ENCODE results near the gene UPK3B. TPM values are rescaled to one million over a fixed set of nuclear protein-coding genes. Genes with fewer than 3 reads are reported as not detected.
"Not testable (repeated sequence)": the region's sequence is repeated elsewhere in the genome, so short reads cannot be mapped to it uniquely, and the experiment has no call there.

Gene UPK3B
- total and polyA plus RNA-seq, 4 experiments from 2014 or later: 2.7 to 3.3 TPM; not detected in 2

GRCh38 chr7:76483081-76483480, 27.3 kb upstream of the UPK3B start:
- H3K9me3 ChIP-seq (ENCODE audit: control insufficient read depth in 1 of 2, low read length in 2 of 2); intact Hi-C loops (cut with micrococcal nuclease); H3K4me1 Mint-ChIP-seq; H3K27me3 ChIP-seq (ENCODE audit: insufficient read depth, low read length); H3K9me3 Mint-ChIP-seq; H3K27ac ChIP-seq (ENCODE audit: low read depth, low read length); CTCF ChIA-PET (ENCODE audit: partially characterized antibody); H3K4me3 ChIP-seq (ENCODE audit: low read length in 2 of 2); H3K4me1 ChIP-seq (ENCODE audit: insufficient read depth, low read length); H3K4me3 Mint-ChIP-seq; H3K27me3 Mint-ChIP-seq; POLR2A ChIA-PET (ENCODE audit: partially characterized antibody); H3K36me3 Mint-ChIP-seq; H3K36me3 ChIP-seq (ENCODE audit: insufficient read depth, low read length); H3K27ac Mint-ChIP-seq; DNase-seq: not testable (repeated sequence)

GRCh38 chr7:76484456-76484855, 25.9 kb upstream of the UPK3B start:
- POLR2A ChIA-PET (ENCODE audit: partially characterized antibody); intact Hi-C loops (cut with micrococcal nuclease); DNase-seq; H3K4me3 Mint-ChIP-seq; H3K4me1 Mint-ChIP-seq; H3K9me3 Mint-ChIP-seq; H3K27ac Mint-ChIP-seq; H3K36me3 ChIP-seq (ENCODE audit: insufficient read depth, low read length); H3K4me3 ChIP-seq (ENCODE audit: low read length in 2 of 2); H3K27me3 ChIP-seq (ENCODE audit: insufficient read depth, low read length); H3K36me3 Mint-ChIP-seq; H3K9me3 ChIP-seq (ENCODE audit: control insufficient read depth in 1 of 2, low read length in 2 of 2); H3K4me1 ChIP-seq (ENCODE audit: insufficient read depth, low read length); CTCF ChIA-PET (ENCODE audit: partially characterized antibody); H3K27me3 Mint-ChIP-seq; H3K27ac ChIP-seq (ENCODE audit: low read depth, low read length): not testable (repeated sequence)

DNA sequence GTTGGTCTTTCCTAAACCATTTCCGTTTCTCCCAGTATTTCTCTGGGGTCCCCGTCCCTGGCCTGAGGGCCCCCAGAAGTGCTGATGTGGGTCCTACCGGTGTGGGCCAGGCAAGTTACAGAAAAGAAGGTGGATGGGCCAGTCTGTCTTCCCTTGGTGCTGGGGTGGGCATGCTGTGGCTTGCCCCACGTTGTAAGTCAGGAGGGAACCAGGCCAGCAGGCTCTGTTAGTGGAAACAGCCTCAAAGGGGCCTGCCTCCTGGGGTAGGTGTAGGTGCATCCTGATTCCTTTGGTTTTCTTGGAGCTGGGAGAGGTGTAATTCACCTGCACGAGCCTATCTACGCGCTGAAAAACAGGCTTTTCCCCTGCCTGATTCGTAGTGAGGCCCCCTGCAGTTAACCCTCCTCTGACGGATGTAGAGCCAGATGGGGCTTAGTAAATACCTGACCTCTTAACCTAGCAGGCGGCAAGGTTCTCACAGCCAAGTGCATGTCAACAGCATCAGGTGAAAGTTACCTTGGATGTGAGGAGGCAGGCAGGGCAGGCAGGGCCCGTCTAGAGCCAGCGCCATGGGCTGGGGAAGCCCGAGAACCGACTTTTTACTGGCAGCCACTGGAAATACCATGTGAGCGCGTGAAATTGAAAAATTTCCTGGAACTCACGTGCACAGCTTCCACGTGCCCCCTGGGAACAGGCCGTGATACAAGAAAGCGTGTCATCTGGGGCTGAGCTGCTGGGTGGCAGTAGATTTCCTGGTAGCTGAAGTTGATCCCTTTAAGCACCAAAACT, 24.3 kb upstream of the UPK3B start:
- H3K4me3 Mint-ChIP-seq; H3K27ac ChIP-seq (ENCODE audit: low read depth, low read length); H3K4me1 Mint-ChIP-seq; CTCF ChIA-PET (ENCODE audit: partially characterized antibody); H3K4me1 ChIP-seq (ENCODE audit: insufficient read depth, low read length); H3K27me3 Mint-ChIP-seq; H3K36me3 ChIP-seq (ENCODE audit: insufficient read depth, low read length); H3K36me3 Mint-ChIP-seq; H3K9me3 Mint-ChIP-seq; intact Hi-C loops (cut with micrococcal nuclease); POLR2A ChIA-PET (ENCODE audit: partially characterized antibody); DNase-seq; H3K4me3 ChIP-seq (ENCODE audit: low read length in 2 of 2); H3K9me3 ChIP-seq (ENCODE audit: control insufficient read depth in 1 of 2, low read length in 2 of 2); H3K27me3 ChIP-seq (ENCODE audit: insufficient read depth, low read length): not testable (repeated sequence)
- peak overlapping the region in 1 of 7 donors; percentile 78 for H3K27ac Mint-ChIP-seq

- not testable (repeated sequence) for H3K27me3 Mint-ChIP-seq
Measured at GRCh38 chr7:76486618-76487017, 23.7 kb upstream of the UPK3B start.

DNA sequence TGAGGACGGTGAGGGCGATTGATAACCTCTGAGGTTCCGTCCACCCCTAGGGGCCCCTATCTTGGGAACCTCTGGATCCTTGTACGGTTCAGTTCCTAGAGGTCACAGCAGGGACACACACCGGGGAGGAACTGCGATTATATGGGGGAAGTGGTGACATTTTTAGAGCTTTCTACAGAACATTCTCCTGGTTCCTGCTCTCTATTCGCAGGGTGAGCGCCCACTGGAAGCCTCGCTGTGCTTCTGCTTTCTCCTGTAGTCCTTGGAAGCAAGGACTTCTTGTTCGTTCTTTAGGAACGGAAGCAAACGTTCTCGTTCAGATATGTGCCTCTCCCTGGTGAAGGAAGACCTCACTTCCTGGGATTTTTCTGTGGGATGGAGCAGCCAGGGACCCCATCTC, 22.4 kb upstream of the UPK3B start:
- POLR2A ChIA-PET (ENCODE audit: partially characterized antibody); H3K4me3 ChIP-seq (ENCODE audit: low read length in 2 of 2); H3K27ac ChIP-seq (ENCODE audit: low read depth, low read length); CTCF ChIA-PET (ENCODE audit: partially characterized antibody); H3K4me1 ChIP-seq (ENCODE audit: insufficient read depth, low read length); intact Hi-C loops (cut with micrococcal nuclease); H3K4me1 Mint-ChIP-seq; H3K36me3 Mint-ChIP-seq; H3K27ac Mint-ChIP-seq; H3K9me3 Mint-ChIP-seq; H3K27me3 ChIP-seq (ENCODE audit: insufficient read depth, low read length); H3K27me3 Mint-ChIP-seq; DNase-seq; H3K9me3 ChIP-seq (ENCODE audit: control insufficient read depth in 1 of 2, low read length in 2 of 2); H3K36me3 ChIP-seq (ENCODE audit: insufficient read depth, low read length); H3K4me3 Mint-ChIP-seq: not testable (repeated sequence)

More at GRCh38 chr7:76486618-76487017, 23.7 kb upstream of the UPK3B start:
- H3K4me1 Mint-ChIP-seq; CTCF ChIA-PET (ENCODE audit: partially characterized antibody); H3K27me3 ChIP-seq (ENCODE audit: insufficient read depth, low read length); POLR2A ChIA-PET (ENCODE audit: partially characterized antibody); H3K4me3 ChIP-seq (ENCODE audit: low read length in 2 of 2); H3K4me1 ChIP-seq (ENCODE audit: insufficient read depth, low read length); H3K36me3 Mint-ChIP-seq; H3K9me3 Mint-ChIP-seq; H3K9me3 ChIP-seq (ENCODE audit: control insufficient read depth in 1 of 2, low read length in 2 of 2); intact Hi-C loops (cut with micrococcal nuclease); H3K27ac ChIP-seq (ENCODE audit: low read depth, low read length); H3K36me3 ChIP-seq (ENCODE audit: insufficient read depth, low read length): not testable (repeated sequence)
- peak overlapping the region in 6 of 8 donors; percentile 36 to 78 (median 64) for H3K4me3 Mint-ChIP-seq
- DNase-seq: peak; percentile 26 to 50 (median 29)
- H3K27ac Mint-ChIP-seq: peak overlapping the region in 5 of 7 donors; percentile 77 to 88 (median 83)

DNA sequence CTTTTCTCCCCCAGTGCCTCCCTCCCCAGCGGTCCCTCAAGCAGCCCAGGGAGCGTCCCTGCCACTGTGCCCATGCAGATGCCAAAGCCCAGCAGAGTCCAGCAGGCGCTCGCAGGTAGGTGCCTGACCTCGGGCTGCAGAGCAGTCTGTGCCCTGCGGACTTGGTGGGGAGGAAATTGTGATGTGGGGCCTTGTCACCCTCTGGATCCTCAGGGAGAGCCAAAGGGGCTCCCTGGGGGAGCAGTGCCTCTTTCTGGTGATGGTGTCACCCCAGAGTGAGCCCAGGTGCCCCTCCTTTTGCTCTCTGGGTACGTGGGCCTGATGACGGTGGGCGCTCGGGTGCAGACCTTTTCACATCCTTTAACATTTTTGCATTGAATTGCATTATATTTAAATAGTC, 18.2 kb upstream of the UPK3B start:
- H3K27ac ChIP-seq (ENCODE audit: low read depth, low read length); H3K4me3 ChIP-seq (ENCODE audit: low read length in 2 of 2); H3K36me3 ChIP-seq (ENCODE audit: insufficient read depth, low read length); intact Hi-C loops (cut with micrococcal nuclease); DNase-seq; H3K27me3 Mint-ChIP-seq; H3K4me3 Mint-ChIP-seq; H3K4me1 Mint-ChIP-seq; H3K27me3 ChIP-seq (ENCODE audit: insufficient read depth, low read length); H3K9me3 Mint-ChIP-seq; H3K9me3 ChIP-seq (ENCODE audit: control insufficient read depth in 1 of 2, low read length in 2 of 2); H3K36me3 Mint-ChIP-seq; H3K27ac Mint-ChIP-seq; CTCF ChIA-PET (ENCODE audit: partially characterized antibody); H3K4me1 ChIP-seq (ENCODE audit: insufficient read depth, low read length); POLR2A ChIA-PET (ENCODE audit: partially characterized antibody): not testable (repeated sequence)

GRCh38 chr7:76495717-76496116, 14.6 kb upstream of the UPK3B start:
- H3K4me3 ChIP-seq (ENCODE audit: low read length in 2 of 2); POLR2A ChIA-PET (ENCODE audit: partially characterized antibody); H3K9me3 ChIP-seq (ENCODE audit: control insufficient read depth in 1 of 2, low read length in 2 of 2); H3K36me3 ChIP-seq (ENCODE audit: insufficient read depth, low read length); H3K36me3 Mint-ChIP-seq; H3K27me3 ChIP-seq (ENCODE audit: insufficient read depth, low read length); H3K27ac Mint-ChIP-seq; H3K27ac ChIP-seq (ENCODE audit: low read depth, low read length); H3K4me3 Mint-ChIP-seq; H3K27me3 Mint-ChIP-seq; DNase-seq; CTCF ChIA-PET (ENCODE audit: partially characterized antibody); H3K4me1 ChIP-seq (ENCODE audit: insufficient read depth, low read length); H3K4me1 Mint-ChIP-seq; intact Hi-C loops (cut with micrococcal nuclease); H3K9me3 Mint-ChIP-seq: not testable (repeated sequence)
